GM12872 (cell line): Measurements from ENCODE around the gene IFI6.
A peak's percentile ranks its signal among the peaks of the same experiment; 100 is the strongest.

Experiments
- TF ChIP-seq, protein P1 (sequence below): IDR thresholded peaks from 3 replicates; pipeline ENCODE4 v1.5.1; 2011; ENCODE audit warnings: low read depth, mild to moderate bottlenecking, low read length, moderate library complexity; ENCODE audit not compliant: insufficient read depth

The IFI6 gene

DNA sequence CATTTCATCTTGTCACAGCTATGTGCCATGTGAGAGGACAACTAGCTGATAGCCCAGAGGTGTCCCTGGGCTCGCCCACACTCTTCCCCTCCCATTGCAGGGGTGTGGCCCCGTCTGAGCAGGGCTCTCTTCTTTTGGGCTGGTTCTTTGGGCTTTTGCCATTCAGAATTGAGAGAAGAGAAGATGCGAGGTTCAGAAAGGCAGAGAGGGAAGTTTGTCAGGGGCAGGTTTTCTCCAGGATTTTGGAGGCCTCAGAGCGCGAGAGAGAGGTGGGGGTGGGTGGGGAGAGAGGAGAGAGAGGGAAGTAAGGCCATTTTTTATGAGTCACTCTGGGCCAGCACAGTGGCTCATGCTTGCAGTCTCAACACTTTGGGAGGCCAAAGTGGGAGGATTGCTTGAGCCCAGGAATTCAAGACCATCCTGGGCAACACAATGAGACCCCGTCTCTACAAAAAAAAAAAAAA, 5.2 kb downstream of the IFI6 start:
- TF ChIP-seq, protein P1, sequence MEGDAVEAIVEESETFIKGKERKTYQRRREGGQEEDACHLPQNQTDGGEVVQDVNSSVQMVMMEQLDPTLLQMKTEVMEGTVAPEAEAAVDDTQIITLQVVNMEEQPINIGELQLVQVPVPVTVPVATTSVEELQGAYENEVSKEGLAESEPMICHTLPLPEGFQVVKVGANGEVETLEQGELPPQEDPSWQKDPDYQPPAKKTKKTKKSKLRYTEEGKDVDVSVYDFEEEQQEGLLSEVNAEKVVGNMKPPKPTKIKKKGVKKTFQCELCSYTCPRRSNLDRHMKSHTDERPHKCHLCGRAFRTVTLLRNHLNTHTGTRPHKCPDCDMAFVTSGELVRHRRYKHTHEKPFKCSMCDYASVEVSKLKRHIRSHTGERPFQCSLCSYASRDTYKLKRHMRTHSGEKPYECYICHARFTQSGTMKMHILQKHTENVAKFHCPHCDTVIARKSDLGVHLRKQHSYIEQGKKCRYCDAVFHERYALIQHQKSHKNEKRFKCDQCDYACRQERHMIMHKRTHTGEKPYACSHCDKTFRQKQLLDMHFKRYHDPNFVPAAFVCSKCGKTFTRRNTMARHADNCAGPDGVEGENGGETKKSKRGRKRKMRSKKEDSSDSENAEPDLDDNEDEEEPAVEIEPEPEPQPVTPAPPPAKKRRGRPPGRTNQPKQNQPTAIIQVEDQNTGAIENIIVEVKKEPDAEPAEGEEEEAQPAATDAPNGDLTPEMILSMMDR = no peak

- TF ChIP-seq, protein P1 = no peak
Measured at GRCh38 chr1:27666294-27666693, 5.7 kb downstream of the IFI6 start.

DNA sequence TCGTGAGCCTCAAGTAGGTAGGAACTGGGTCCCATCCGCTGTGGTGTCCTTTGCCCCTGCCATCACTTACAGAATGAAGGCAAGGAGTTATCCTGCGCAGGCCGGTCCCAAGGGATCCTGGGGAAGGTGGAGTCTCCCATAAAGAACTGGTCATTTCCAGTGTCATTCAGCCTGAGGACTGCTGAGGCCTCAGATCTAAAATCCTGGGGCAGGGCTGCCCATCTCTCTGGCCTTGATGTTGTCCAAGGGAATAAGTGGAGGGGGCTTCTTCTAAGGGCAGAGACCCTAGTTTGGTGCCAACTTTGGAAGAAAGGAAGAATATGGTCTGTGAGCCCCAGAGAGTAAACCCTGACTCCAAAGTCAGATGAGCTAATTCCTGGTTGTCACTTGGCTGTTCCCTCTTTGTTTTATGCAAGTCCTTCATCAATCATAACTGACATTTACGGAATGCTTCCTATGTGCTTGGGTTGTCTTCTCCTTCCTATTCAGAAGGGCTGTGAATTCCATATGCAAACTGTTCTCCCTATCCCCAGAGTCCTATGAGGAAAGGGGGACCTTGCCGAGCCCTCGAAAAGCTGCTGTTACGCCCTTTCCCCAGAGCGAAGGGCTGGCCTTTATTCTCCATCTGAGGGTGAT, 6.9 kb downstream of the IFI6 start:
- TF ChIP-seq, protein P1 = no peak

- TF ChIP-seq, protein P1 = no peak
Measured at GRCh38 chr1:27664291-27664690, 7.7 kb downstream of the IFI6 start.

GRCh38 chr1:27662707-27663393, 9.1 kb downstream of the IFI6 start:
- TF ChIP-seq, protein P1 = peak; percentile 88

GRCh38 chr1:27662261-27662660, 9.7 kb downstream of the IFI6 start:
- TF ChIP-seq, protein P1 = no peak

- TF ChIP-seq, protein P1 = no peak
Measured at GRCh38 chr1:27661412-27662075, 10.4 kb downstream of the IFI6 start.
